ENCODE data around the gene MRC2.

Gene MRC2

DNA sequence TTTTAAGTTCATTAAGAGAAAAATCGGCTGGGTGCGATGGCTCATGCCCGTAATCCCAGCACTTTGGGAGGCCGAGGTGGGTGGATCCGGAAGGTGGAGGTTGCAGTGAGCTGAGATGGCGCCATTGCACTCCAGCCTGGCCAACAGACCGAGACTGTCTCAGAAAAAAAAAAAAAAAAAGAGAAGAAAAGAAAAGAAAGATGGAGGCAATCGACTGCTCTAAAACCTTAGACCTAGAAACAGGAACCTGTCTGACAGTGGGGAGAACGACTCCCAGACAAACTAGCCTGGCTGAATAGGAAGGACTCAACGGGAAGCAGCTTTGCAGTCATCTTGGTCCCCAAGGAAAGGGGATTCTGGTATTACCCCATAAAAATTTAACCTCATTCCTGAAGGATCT, 13.7 kb downstream of the MRC2 start:
- DNase-seq, result no peak
- H3K27ac ChIP-seq, result no peak overlapping the region
- H3K36me3 ChIP-seq (replicated peaks), result peaks cover 37% of the 10 kb centered on the region
- TF ChIP-seq, protein P1, sequence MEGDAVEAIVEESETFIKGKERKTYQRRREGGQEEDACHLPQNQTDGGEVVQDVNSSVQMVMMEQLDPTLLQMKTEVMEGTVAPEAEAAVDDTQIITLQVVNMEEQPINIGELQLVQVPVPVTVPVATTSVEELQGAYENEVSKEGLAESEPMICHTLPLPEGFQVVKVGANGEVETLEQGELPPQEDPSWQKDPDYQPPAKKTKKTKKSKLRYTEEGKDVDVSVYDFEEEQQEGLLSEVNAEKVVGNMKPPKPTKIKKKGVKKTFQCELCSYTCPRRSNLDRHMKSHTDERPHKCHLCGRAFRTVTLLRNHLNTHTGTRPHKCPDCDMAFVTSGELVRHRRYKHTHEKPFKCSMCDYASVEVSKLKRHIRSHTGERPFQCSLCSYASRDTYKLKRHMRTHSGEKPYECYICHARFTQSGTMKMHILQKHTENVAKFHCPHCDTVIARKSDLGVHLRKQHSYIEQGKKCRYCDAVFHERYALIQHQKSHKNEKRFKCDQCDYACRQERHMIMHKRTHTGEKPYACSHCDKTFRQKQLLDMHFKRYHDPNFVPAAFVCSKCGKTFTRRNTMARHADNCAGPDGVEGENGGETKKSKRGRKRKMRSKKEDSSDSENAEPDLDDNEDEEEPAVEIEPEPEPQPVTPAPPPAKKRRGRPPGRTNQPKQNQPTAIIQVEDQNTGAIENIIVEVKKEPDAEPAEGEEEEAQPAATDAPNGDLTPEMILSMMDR (IDR thresholded peaks at IDR 0.05; ENCODE audit: low read depth, low read length, missing control alignments), result no peak
- no peak overlapping the region for H3K4me3 ChIP-seq (ENCODE audit: low read depth, low read length)
- in situ Hi-C loops (cut with HindIII; ENCODE audit: low pct_ligation_motif_present, low sequenced_read_pairs), result no loop called here
- H3K27me3 ChIP-seq (replicated peaks), result no peaks in the 10 kb centered on the region

DNA sequence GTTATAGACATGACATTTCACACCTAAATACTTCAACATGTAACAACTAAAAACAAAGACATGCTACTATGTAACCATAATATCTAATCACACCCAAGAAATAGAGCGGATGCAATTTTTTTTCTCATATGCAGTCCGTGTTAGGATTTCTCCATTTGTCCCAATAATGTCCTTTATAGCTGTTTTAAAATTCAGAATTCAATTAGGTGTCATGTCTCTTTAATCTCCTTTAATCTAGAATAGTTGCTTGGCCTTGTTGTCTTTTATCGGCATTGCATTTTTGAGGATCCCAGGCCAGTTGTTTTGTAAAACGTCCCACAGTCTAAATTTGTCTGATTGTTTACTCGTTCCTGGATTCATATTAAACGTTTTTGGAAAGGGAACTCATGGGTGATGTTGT, 14.5 kb downstream of the MRC2 start:
- H3K27me3 ChIP-seq (replicated peaks), result no peaks in the 10 kb centered on the region
- in situ Hi-C loops (cut with HindIII; ENCODE audit: low pct_ligation_motif_present, low sequenced_read_pairs), result no loop called here
- peaks cover 39% of the 10 kb centered on the region for H3K36me3 ChIP-seq (replicated peaks)
- DNase-seq, result no peak
- no peak overlapping the region for H3K27ac ChIP-seq
- TF ChIP-seq, protein P1 (IDR thresholded peaks at IDR 0.05; ENCODE audit: low read depth, low read length, missing control alignments), result no peak
- no peak overlapping the region for H3K4me3 ChIP-seq (ENCODE audit: low read depth, low read length)

DNA sequence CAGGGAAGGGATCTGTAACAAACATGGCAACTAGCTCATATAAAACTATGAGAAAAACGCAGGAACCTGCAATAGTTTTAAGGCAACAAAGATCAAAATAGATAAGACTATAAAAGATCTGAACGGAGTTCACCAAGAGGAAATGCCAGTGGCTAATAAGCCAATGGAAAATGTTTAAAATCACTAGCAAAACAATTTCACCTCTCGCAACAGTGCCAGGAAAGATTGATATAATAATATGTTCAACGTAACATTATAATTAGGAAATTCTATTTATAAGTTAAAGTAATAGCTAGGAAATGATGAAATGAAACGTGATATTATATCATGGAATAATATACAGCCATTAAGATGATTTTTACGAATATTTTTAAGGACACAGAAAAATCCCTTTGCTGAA, 16.0 kb downstream of the MRC2 start:
- H3K27me3 ChIP-seq (replicated peaks), result no peaks in the 10 kb centered on the region
- TF ChIP-seq, protein P1 (IDR thresholded peaks at IDR 0.05; ENCODE audit: low read depth, low read length, missing control alignments), result no peak
- DNase-seq, result no peak
- in situ Hi-C loops (cut with HindIII; ENCODE audit: low pct_ligation_motif_present, low sequenced_read_pairs), result no loop called here
- peaks cover 34% of the 10 kb centered on the region for H3K36me3 ChIP-seq (replicated peaks)
- H3K27ac ChIP-seq, result no peak overlapping the region
- no peak overlapping the region for H3K4me3 ChIP-seq (ENCODE audit: low read depth, low read length)

DNA sequence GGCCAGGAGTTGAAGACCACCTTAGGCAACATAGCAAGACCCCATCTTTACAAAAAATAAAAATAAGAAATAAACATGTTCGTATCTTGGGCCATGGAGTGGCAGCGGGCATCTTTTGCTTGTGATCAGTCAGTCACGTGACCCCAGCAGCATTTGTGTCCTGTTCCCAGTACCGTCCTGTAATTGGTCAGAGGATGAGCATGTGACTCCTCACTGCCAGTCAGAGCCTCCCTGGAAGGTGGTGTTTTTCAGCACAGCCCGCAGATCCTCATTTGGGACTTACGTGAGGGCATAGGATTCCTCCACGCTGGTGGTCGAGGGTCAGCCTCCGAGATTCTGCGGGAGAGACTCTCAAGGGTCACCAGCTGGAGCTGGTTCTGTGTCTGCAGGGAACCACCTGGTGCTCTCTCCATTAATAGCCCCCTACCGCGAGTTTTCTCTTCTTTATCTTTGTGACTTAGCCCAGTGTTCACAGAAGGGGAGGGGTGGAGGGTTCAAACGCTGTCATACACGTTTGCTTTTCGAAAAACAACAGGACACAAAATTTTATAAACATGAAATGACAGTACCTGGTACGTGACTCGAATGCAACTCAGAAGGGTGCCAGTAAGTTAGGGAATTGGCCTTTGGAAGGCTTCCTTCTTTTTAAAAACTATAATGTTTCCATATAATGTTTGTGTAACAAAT, 17.2 kb downstream of the MRC2 start:
- no peak for DNase-seq
- no peak overlapping the region for H3K4me3 ChIP-seq (ENCODE audit: low read depth, low read length)
- H3K36me3 ChIP-seq (replicated peaks), result peaks cover 36% of the 10 kb centered on the region
- in situ Hi-C loops (cut with HindIII; ENCODE audit: low pct_ligation_motif_present, low sequenced_read_pairs), result no loop called here
- H3K27ac ChIP-seq, result no peak overlapping the region
- TF ChIP-seq, protein P1 (IDR thresholded peaks at IDR 0.05; ENCODE audit: low read depth, low read length, missing control alignments), result no peak
- no peaks in the 10 kb centered on the region for H3K27me3 ChIP-seq (replicated peaks)

DNA sequence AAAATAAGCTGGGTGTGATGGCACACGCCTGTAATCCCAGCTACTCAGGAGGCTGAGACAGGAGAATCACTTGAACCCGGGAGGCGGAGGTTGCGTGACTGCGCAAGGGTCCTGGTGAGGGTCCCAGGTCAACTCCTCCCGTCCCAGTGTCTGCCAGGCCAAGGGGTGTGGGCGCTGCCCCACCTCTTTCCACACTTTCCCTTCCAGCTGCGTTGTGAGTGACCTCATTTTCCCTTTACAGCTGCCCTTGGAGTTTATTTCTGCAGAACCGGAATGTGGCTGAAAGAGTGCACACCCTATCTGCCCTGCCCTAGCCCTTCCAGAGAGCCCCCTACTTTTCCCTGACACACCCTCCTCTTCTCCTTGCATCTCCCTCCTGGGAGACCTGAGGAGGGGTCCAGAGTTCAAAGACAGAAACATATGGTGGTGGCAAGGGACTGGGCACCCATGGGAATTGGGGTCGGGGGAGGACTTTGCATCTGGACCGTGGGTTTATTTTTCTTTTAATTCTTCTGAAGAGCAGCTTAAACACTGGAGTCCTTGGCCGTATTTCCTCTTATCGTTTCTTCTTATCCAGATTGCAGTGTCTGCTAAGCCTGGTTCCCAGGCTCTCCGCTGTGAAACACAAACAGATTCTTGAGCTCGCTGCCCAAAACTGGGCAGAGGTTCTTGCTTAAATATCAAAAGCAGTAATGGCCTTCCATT, 20.9 kb downstream of the MRC2 start:
- no peak overlapping the region for H3K4me3 ChIP-seq (ENCODE audit: low read depth, low read length)
- TF ChIP-seq, protein P1 (IDR thresholded peaks at IDR 0.05; ENCODE audit: low read depth, low read length, missing control alignments), result no peak
- H3K27me3 ChIP-seq (replicated peaks), result no peaks in the 10 kb centered on the region
- DNase-seq, result no peak
- peaks cover 26% of the 10 kb centered on the region for H3K36me3 ChIP-seq (replicated peaks)
- in situ Hi-C loops (cut with HindIII; ENCODE audit: low pct_ligation_motif_present, low sequenced_read_pairs), result no loop called here
- H3K27ac ChIP-seq, result peak overlapping the region; percentile 6

Measured in brain microvascular endothelial cell (primary cell).